Melanocyte of skin (primary cell): Measurements from ENCODE around the gene TMEM19. TPM values are rescaled to one million over a fixed set of nuclear protein-coding genes. Genes with fewer than 3 reads are reported as not detected.

Experiments used
- small RNA-seq, 2 donors: library from RNA; depleted of rRNA; stranded (forward); fragments of <200 nt; gene quantifications; one replicate each; pipeline ENCODE3, GENCODE V24; 2012
- total RNA-seq, 2 donors: library from RNA; depleted of rRNA; stranded (reverse); fragments of >200 nt; gene quantifications; 2 replicates each; pipeline ENCODE4 v1.2.3, GENCODE V29; 2012

TMEM19 gene
- 10 to 100 TPM; 30.6 to 33.6 TPM for total RNA-seq

DNA sequence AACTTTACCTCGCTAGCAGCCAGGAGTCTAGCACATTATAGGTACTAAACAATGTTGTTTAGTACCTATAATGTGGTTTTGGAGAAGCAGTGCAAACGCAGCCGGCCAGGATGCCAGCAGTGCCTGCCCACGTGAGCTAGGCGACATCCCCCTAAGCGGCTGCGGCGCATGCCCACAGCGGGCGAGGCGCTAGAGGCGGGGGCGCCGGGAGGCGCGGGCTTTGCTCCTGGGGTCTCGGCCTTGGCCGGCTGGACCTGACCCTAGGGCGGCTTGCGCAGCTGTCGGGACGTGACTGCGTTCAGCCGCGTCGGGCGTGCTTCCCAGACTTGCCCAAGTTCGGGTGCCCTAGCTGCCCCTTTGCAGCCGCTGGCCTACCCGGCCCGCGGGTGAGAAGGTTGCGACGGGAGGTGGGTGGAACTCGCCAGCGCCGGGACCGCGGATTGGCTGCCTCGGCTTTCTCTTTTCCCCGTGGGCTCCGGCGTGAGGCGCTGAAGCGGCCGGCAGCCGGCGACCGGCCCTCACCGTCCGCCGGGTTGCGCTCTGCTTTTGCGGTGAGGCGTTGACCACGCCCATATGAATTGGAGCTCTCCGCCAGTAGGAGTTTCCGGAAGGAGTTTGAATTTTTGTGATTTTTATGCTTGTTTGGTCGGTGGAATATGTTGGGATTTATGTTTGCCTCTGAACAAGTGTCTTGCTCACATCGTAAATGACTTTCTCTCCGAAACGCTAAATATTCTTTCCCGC is at the start of gene TMEM19:
Gene TMEM19, plus strand, starts transcription at position 169 of the 744 bp plus-strand sequence. CDS start 599 bp downstream, outside the sequence.

DNA sequence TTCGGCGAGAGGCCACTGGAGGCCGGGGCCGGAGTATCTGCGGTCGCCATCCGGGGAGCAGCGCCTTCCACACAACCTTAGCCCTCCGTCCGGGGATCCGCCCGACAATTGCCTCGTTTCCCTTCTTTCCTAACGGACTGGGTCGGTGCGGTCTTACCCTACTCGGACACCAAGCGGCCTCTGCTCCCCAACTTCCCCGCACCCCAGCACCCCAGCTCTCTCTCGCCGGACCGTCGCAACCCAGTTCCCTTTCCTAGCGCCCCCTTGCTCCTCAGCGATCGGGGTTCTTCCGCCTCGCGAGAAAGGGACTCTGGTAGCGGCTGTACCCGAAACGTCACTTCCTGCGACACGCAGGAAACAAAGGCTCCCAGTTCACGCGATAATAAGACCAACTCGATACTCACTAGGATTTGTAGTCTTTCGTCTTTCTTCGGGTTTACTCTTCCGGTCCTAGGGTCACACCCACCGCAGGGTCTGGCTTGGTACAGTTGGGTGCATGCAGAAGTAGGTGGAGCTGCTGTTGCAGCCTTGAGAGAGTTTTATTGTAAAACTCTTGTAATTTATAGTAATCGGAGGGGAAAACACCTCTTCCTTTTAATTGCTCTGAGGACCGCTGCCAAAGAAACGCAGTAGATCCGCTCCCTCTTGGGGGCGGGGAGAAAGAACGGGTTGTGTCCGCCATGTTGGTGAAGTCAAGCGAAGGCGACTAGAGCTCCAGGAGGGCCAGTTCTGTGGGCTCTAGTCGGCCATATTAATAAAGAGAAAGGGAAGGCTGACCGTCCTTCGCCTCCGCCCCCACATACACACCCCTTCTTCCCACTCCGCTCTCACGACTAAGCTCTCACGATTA is 22.1 kb upstream of the TMEM19 start, which contains the start of the genes THAP2 and ZFC3H1:
Gene THAP2, plus strand, starts transcription at position 741 of the 850 bp plus-strand sequence. CDS start 209 bp downstream, outside the sequence.
Gene ZFC3H1, minus strand, starts transcription at position 288 of the 850 bp plus-strand sequence. Its CDS starts 238 bp downstream, at position 50.

Small RNA genes lying within 50 kb of the gene (small RNA-seq; reads per million reads assigned to genes)
- 0 reads per million in 2 donors for gene RF00560

Other genes with a start within 250 kb of the TMEM19 start
- gene LGR5, start 246.3 kb upstream of the TMEM19 start, total RNA-seq, result not detected
- gene ZFC3H1, start 22.2 kb upstream of the TMEM19 start, total RNA-seq, result 10 to 100 TPM; 23.0 to 25.8 TPM
- gene THAP2, start 21.8 kb upstream of the TMEM19 start, total RNA-seq, result 1 to 10 TPM; 2.4 to 4.0 TPM
- 1 to 10 TPM; 6.5 to 7.0 TPM for gene RAB21, start 68.8 kb downstream of the TMEM19 start, total RNA-seq
- 10 to 100 TPM; 15.5 to 16.0 TPM for gene TBC1D15, start 153.7 kb downstream of the TMEM19 start, total RNA-seq